ENCODE results near the gene CRISP3. TPM values are rescaled to one million over a fixed set of nuclear protein-coding genes. Genes with fewer than 3 reads are reported as not detected.
A peak's percentile ranks its signal among the peaks of the same experiment; 100 is the strongest.

CRISP3 gene
- total and polyA plus RNA-seq, 9 of the 15 experiments (the other 6 are each of a cell fraction or from before 2014, with no cell fraction given): 0.21 to 2.0 (median 0.58) TPM

GRCh38 chr6:49782293-49782692 is 38.1 kb upstream of the CRISP3 start (continued):
- TF ChIP-seq RCOR1 (IDR thresholded peaks at IDR 0.05; ENCODE audit: borderline replicate concordance in 1 of 2, low read depth in 2 of 2, low read length in 2 of 2): 0 out of 4 replicates have a peak, but pooled peaks of 1 of the 2 experiments have one; percentile 22
- no peak for TF ChIP-seq TGIF2 (CRISPR knock-in tag; IDR thresholded peaks at IDR 0.05)
- TF ChIP-seq E2F6 (IDR thresholded peaks at IDR 0.05; ENCODE audit: borderline replicate concordance in 1 of 2, extremely low read depth in 1 of 2, insufficient read depth in 1 of 2, insufficient read length in 1 of 2, low read depth in 1 of 2, low read length in 1 of 2, poor library complexity in 1 of 2, severe bottlenecking in 1 of 2): no peak
- no peak for TF ChIP-seq CBFB (CRISPR knock-in tag; IDR thresholded peaks at IDR 0.05)
- TF ChIP-seq CHD2 (IDR thresholded peaks at IDR 0.05; ENCODE audit: low read depth, low read length): no peak
- peak; percentile 48 for TF ChIP-seq MEIS2 (IDR thresholded peaks at IDR 0.05; ENCODE audit: partially characterized antibody)
- TF ChIP-seq PML (IDR thresholded peaks at IDR 0.05; ENCODE audit: low read length): peak; percentile 71; the same call in 1 of the 2 replicates
- TF ChIP-seq ARID1B (IDR thresholded peaks at IDR 0.05): peak; percentile 94
- TF ChIP-seq MTA2 (IDR thresholded peaks at IDR 0.05; ENCODE audit: low read depth): peak; percentile 77
- no peak for TF ChIP-seq ZNF133 (CRISPR knock-in tag; IDR thresholded peaks at IDR 0.05)
- no peak for TF ChIP-seq ZBTB43 (CRISPR knock-in tag; IDR thresholded peaks at IDR 0.05)
- no peak for TF ChIP-seq ZNF347 (CRISPR knock-in tag; IDR thresholded peaks at IDR 0.05; ENCODE audit: low read depth)
- TF ChIP-seq FOXJ2 (tag; IDR thresholded peaks at IDR 0.05): no peak
- TF ChIP-seq, protein P1, sequence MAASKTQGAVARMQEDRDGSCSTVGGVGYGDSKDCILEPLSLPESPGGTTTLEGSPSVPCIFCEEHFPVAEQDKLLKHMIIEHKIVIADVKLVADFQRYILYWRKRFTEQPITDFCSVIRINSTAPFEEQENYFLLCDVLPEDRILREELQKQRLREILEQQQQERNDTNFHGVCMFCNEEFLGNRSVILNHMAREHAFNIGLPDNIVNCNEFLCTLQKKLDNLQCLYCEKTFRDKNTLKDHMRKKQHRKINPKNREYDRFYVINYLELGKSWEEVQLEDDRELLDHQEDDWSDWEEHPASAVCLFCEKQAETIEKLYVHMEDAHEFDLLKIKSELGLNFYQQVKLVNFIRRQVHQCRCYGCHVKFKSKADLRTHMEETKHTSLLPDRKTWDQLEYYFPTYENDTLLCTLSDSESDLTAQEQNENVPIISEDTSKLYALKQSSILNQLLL (CRISPR knock-in tag; IDR thresholded peaks at IDR 0.05; ENCODE audit: borderline replicate concordance): no peak
- peak; percentile 1; the same call in 1 of the 2 replicates for TF ChIP-seq NFE2 (IDR thresholded peaks at IDR 0.05; ENCODE audit: low read depth)
- TF ChIP-seq ZFX (CRISPR knock-in tag; IDR thresholded peaks at IDR 0.05): no peak
- no peak for TF ChIP-seq CHCHD3 (CRISPR knock-in tag; IDR thresholded peaks at IDR 0.05)
- TF ChIP-seq, protein P2, sequence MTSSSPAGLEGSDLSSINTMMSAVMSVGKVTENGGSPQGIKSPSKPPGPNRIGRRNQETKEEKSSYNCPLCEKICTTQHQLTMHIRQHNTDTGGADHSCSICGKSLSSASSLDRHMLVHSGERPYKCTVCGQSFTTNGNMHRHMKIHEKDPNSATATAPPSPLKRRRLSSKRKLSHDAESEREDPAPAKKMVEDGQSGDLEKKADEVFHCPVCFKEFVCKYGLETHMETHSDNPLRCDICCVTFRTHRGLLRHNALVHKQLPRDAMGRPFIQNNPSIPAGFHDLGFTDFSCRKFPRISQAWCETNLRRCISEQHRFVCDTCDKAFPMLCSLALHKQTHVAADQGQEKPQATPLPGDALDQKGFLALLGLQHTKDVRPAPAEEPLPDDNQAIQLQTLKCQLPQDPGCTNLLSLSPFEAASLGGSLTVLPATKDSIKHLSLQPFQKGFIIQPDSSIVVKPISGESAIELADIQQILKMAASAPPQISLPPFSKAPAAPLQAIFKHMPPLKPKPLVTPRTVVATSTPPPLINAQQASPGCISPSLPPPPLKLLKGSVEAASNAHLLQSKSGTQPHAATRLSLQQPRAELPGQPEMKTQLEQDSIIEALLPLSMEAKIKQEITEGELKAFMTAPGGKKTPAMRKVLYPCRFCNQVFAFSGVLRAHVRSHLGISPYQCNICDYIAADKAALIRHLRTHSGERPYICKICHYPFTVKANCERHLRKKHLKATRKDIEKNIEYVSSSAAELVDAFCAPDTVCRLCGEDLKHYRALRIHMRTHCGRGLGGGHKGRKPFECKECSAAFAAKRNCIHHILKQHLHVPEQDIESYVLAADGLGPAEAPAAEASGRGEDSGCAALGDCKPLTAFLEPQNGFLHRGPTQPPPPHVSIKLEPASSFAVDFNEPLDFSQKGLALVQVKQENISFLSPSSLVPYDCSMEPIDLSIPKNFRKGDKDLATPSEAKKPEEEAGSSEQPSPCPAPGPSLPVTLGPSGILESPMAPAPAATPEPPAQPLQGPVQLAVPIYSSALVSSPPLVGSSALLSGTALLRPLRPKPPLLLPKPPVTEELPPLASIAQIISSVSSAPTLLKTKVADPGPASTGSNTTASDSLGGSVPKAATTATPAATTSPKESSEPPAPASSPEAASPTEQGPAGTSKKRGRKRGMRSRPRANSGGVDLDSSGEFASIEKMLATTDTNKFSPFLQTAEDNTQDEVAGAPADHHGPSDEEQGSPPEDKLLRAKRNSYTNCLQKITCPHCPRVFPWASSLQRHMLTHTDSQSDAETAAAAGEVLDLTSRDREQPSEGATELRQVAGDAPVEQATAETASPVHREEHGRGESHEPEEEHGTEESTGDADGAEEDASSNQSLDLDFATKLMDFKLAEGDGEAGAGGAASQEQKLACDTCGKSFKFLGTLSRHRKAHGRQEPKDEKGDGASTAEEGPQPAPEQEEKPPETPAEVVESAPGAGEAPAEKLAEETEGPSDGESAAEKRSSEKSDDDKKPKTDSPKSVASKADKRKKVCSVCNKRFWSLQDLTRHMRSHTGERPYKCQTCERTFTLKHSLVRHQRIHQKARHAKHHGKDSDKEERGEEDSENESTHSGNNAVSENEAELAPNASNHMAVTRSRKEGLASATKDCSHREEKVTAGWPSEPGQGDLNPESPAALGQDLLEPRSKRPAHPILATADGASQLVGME (CRISPR knock-in tag; IDR thresholded peaks at IDR 0.05): no peak
- no peak for TF ChIP-seq SRF (CRISPR knock-in tag; IDR thresholded peaks at IDR 0.05)
- TF ChIP-seq KLF16 (IDR thresholded peaks at IDR 0.05): peak; percentile 67; the same call in 1 of the 2 replicates

Data from K562 (cell line).